Endometrium (tissue), 2 donors: ENCODE results near the gene NMNAT3.

Experiments used
- FAIRE-seq: peaks from 2 replicates; lab custom pipeline; 2012; peaks lifted over from hg19 to GRCh38; lab: Jason Lieb, UNC
- donor health status: control.
- donor health status: control.

NMNAT3 gene

DNA sequence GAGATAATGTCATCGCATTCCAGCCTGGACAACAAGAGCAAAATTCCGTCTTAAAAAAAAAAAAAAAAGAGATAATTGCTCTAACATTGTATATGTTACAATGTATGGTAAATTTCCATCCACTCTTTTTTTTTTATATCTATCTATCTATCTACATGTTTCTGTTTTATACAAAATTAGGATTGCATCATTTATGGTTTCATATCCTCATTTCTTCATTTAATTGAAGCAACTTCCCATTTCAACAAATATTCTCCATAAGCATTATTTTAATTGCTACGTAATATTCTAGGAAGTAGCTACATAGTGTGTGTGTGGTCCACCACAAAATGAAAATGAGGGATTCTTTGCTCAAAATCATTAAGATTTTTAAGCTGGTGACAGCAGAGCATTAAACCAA is 156.6 kb downstream of the NMNAT3 start:
- FAIRE-seq: no peak

GRCh38 chr3:139519998-139520737 is 157.6 kb downstream of the NMNAT3 start:
- FAIRE-seq: no peak

DNA sequence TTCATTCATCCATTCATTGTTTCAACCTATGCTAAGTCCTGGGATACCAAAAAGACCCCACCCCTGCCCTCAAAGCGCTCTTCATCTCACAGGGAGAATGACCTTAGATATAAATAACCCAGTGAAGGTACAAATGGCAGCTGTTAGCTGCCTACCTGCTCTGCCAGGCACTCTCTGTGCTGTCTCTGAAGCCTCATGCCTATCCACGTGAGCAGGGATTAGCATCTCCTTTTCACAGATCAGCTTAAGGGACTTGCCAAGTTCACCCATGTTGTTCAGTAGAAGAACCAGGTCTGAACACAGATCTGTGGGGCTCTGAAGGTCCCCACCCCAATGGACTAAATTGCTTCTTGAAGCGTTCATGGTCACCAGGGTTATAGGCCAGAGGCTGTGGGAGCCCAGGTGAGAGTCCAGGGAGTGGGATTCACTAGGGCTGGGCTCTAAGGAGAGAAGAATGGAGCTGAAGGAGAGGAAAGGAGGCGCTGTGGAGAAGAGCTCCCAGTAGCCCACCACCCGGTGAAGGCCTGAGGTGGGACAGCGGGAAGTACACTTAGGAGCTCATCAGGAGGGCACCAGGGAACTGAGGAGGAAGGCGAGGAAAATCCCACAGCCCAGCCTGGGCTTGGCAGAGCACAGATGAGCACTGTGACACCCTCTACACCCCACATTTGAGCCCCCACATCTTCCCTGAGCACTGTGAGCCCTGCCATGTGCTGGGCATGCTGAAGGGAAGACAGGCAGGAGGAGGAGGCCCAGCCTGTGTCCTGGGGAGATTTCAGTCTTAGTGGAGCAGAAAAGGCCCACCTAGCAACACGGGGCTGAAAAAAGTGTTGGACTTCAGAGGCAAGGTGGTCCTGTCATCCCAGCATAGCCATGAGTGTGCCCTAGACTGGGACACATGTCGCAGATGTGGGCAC is 158.6 kb downstream of the NMNAT3 start:
- no peak for FAIRE-seq

- no peak for FAIRE-seq
Measured at GRCh38 chr3:139518306-139518705, 159.5 kb downstream of the NMNAT3 start.

- FAIRE-seq: no peak
Measured at GRCh38 chr3:139517321-139518065, 160.3 kb downstream of the NMNAT3 start.

DNA sequence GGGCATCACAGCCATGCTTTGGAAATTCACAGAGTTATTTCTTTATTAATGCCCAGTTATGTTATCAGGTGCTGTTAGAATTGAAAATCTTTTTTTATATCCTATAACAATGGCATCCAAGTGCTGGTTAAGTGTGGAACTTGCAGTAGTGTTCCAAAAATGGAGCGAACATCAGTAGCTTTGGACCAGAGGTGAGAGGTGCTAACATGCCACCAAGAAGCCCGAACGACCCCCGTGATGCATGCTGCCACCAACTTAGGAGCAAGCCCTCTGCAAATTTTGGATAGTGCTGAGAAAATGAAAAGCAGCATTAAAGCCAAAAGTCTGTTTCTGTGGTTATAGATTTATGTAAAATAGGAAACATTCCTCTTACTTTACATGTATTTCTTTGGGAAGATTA is 163.0 kb downstream of the NMNAT3 start:
- FAIRE-seq: no peak
